Psoas muscle (tissue), 8 donors: ENCODE measurements around the gene CENPO. TPM values are rescaled to one million over a fixed set of nuclear protein-coding genes. Genes with fewer than 3 reads are reported as not detected.

Experiments used
- ATAC-seq, 4 donors: fragments of 200-7000 bp; cut with Tn5 transposase; one replicate each; pipeline ENCODE4 v1.9.1; 2020; ENCODE audit warnings: moderate library complexity in 3 of 4, mild to moderate bottlenecking in 2 of 4
- DNase-seq, 2 donors: peaks; one replicate each; pipeline ENCODE4 v3.0.0-alpha.2; 2020
- H3K27ac ChIP-seq: fragments of 200-600 bp; one replicate; pipeline ENCODE4 v1.8.0; 2022
- H3K27me3 ChIP-seq, 3 donors: fragments of 200-600 bp in 1 of 3; one replicate each; pipeline versions ENCODE4 v1.6.1 to v1.8.0; 2013 to 2022; ENCODE audit warnings: low read length in 2 of 3, mild to moderate bottlenecking in 2 of 3, moderate library complexity in 1 of 3; ENCODE audit not compliant: insufficient read depth in 3 of 3
- H3K36me3 ChIP-seq, 2 donors: fragments of 200-600 bp in 1 of 2; one replicate each; pipeline versions ENCODE4 v1.6.1 to v1.8.0; 2013 to 2022; ENCODE audit warnings: low read depth in 1 of 2, mild to moderate bottlenecking in 1 of 2, moderate library complexity in 1 of 2; ENCODE audit not compliant: insufficient read depth in 1 of 2
- H3K4me1 ChIP-seq: fragments of 200-600 bp; one replicate; pipeline ENCODE4 v1.8.0; 2022
- H3K4me3 ChIP-seq: fragments of 200-600 bp; one replicate; pipeline ENCODE4 v1.8.0; 2022; ENCODE audit warnings: mild to moderate bottlenecking
- H3K9me3 ChIP-seq: fragments of 200-600 bp; one replicate; pipeline ENCODE4 v1.8.0; 2022
- CTCF ChIP-seq: fragments of 200-600 bp; IDR thresholded peaks from one replicate; pipeline ENCODE4 v1.8.0; 2022; ENCODE audit warnings: antibody characterized with exemption
- WGBS, 3 donors: extraction: QIAGEN DNeasy Blood & Tissue Kit; methylation state at CpG; one replicate each; pipeline versions ENCODE4 v1.1.6 to v1.1.7; 2013; 5-methylcytosine and 5-hydroxymethylcytosine counted together
- intact Hi-C, 2 donors: fragments of 100-400 bp; cut with DNase I; formaldehyde crosslinking; loops; one replicate each; pipeline versions ENCODE4 v1.11.0 to v1.14.2; 2022
- polyA plus RNA-seq, 3 donors: library from polyadenylated mRNA; stranded (reverse); fragments of 200-250 nt; gene quantifications; one replicate each; pipeline ENCODE4 v1.2.3, GENCODE V29; 2013
- total RNA-seq, 4 donors: library from RNA; stranded (reverse); fragmentation: NEBNext Ultra II Directional in 2 of 4; extraction: Animal tissue kit (Norgen Biotek cat#: 25700) in 2 of 4; gene quantifications; one replicate each; pipeline versions ENCODE4 v1.2.1 to v1.2.4, GENCODE V29; 2021 to 2023
- donor health status: healthy with polysubstance abuse.
- donor health status: DM: no; HTN: no; CAD: no; lungs with moderate emphysema.
- donor health status: Bipolar disorder and iron deficiency.
- donor health status: healthy.
- donor health status: DM: yes; HTN: yes; CAD: no.
- donor health status: DM: no; HTN: no; CAD: no.
- donor health status: DM: no; HTN: no; CAD: no.
- donor health status: DM: yes; HTN: yes; CAD: no.

CENPO gene
- total and polyA plus RNA-seq, 7 donors = 1.6 to 5.4 (median 2.8) TPM

- TF ChIP-seq CTCF = no peak
- Histone ChIP-seq H3K4me3 (no peak overlapping the region), H3K4me1 (no peaks in the 10 kb centered on the region), H3K27ac (no peak overlapping the region), H3K27me3 (no peaks in the 10 kb centered on the region), H3K36me3 (no peaks in the 10 kb centered on the region), H3K9me3 (no peaks in the 10 kb centered on the region)
- ATAC-seq = no peak
- WGBS, 3 donors = 93 to 95% (median 95%) methylated on average over 6 of the region's 6 CpGs
- DNase-seq = no peak
- intact Hi-C loops = loop anchor here in 1 of 2 donors (10.0 kb wide), 1 partner anchor 1558 kb away; no protein-coding TSS in a partner anchor
These were observed 73.7 kb downstream of the CENPO start for GRCh38 chr2:24866946-24867345.

GRCh38 chr2:24870440-24870839, 77.2 kb downstream of the CENPO start:
- H3K4me1 ChIP-seq = no peaks in the 10 kb centered on the region
- whole genome bisulfite sequencing, 3 donors = 96 to 98% (median 98%) methylated on average over 5 of the region's 5 CpGs
- TF ChIP-seq CTCF = no peak
- no peak overlapping the region for H3K27ac ChIP-seq
- H3K36me3 ChIP-seq = no peaks in the 10 kb centered on the region
- no peak for DNase-seq
- intact Hi-C loops = loop anchor here in 1 of 2 donors (5.0 kb wide), 1 partner anchor 47 kb away; no protein-coding TSS in a partner anchor
- no peak for ATAC-seq
- H3K4me3 ChIP-seq = no peak overlapping the region
- no peaks in the 10 kb centered on the region for H3K9me3 ChIP-seq
- H3K27me3 ChIP-seq = no peaks in the 10 kb centered on the region

GRCh38 chr2:24870891-24871705, 77.9 kb downstream of the CENPO start:
- ATAC-seq (no peak), DNase-seq (no peak)
- Histone ChIP-seq H3K4me3 (no peak overlapping the region), H3K27ac (peak overlapping the region; percentile 37), H3K4me1 (no peaks in the 10 kb centered on the region), H3K36me3 (no peaks in the 10 kb centered on the region), H3K27me3 (no peaks in the 10 kb centered on the region), H3K9me3 (no peaks in the 10 kb centered on the region)
- TF ChIP-seq CTCF = no peak
- WGBS, 3 donors = 84 to 89% (median 87%) methylated on average over 16 of the region's 16 CpGs
- intact Hi-C loops = loop anchor here in 1 of 2 donors (5.0 kb wide), 1 partner anchor 46 kb away; no protein-coding TSS in a partner anchor

- 70 to 75% (median 75%) methylated on average over 12 of the region's 12 CpGs for WGBS, 3 donors
- no peak for TF ChIP-seq CTCF
- ATAC-seq (no peak), DNase-seq (no peak)
- Histone ChIP-seq H3K36me3 (no peaks in the 10 kb centered on the region), H3K4me3 (no peak overlapping the region), H3K27ac (no peak overlapping the region), H3K27me3 (no peaks in the 10 kb centered on the region), H3K9me3 (no peaks in the 10 kb centered on the region), H3K4me1 (no peaks in the 10 kb centered on the region)
- intact Hi-C loops = loop anchor here in 1 of 2 donors (5.0 kb wide), 1 partner anchor 45 kb away; no protein-coding TSS in a partner anchor
These were observed 78.7 kb downstream of the CENPO start for GRCh38 chr2:24871852-24872333.

Other genes starting within 250 kb of the CENPO start
- gene PTRHD1, start within 50 bp of the CENPO start, total RNA-seq = 10 to 100 TPM; 16.6 to 34.9 (median 20.8) TPM
- 10 to 100 TPM; 27.1 to 38.3 (median 28.8) TPM for gene PTRHD1, start within 50 bp of the CENPO start, polyA plus RNA-seq
- 10 to 100 TPM; 12.1 to 15.2 (median 12.9) TPM for gene ADCY3, start 126.8 kb downstream of the CENPO start, total RNA-seq
- 1 to 10 TPM; 9.2 to 10.0 (median 9.5) TPM for gene ADCY3, start 126.8 kb downstream of the CENPO start, polyA plus RNA-seq
- gene DNAJC27, start 178.5 kb downstream of the CENPO start, total RNA-seq = 1 to 10 TPM; 4.6 to 8.2 (median 7.1) TPM
- gene DNAJC27, start 178.5 kb downstream of the CENPO start, polyA plus RNA-seq = 1 to 10 TPM; 3.3 to 7.6 (median 4.2) TPM
- gene EFR3B, start 248.7 kb downstream of the CENPO start, total RNA-seq = 10 to 100 TPM in 1 of 4 donors, 1 to 10 TPM in 3; 1.7 to 12.7 (median 4.0) TPM
- gene EFR3B, start 248.7 kb downstream of the CENPO start, polyA plus RNA-seq = under 1 TPM; 0.59 to 0.88 (median 0.72) TPM